ENCODE data around the gene CILP.

DNA sequence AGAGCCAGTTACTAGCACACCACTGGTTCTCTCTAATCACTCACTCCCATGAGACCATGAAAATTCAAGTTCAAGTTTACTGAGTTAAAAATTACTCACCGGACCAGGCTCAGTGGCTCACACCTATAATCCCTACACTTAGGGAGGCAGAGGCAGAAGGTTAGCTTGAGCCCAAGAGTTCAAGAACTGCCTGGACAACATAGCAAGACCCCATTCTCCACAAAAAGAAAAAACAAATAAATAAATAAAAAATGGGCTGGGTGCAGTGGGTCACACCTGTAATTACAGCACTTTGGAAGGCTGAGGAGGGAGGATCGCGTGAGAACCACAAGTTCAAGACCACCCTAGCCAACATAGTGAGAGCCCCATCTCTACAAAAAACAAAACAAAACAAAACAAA, 21.2 kb upstream of the CILP start:
- TF ChIP-seq, protein P1, sequence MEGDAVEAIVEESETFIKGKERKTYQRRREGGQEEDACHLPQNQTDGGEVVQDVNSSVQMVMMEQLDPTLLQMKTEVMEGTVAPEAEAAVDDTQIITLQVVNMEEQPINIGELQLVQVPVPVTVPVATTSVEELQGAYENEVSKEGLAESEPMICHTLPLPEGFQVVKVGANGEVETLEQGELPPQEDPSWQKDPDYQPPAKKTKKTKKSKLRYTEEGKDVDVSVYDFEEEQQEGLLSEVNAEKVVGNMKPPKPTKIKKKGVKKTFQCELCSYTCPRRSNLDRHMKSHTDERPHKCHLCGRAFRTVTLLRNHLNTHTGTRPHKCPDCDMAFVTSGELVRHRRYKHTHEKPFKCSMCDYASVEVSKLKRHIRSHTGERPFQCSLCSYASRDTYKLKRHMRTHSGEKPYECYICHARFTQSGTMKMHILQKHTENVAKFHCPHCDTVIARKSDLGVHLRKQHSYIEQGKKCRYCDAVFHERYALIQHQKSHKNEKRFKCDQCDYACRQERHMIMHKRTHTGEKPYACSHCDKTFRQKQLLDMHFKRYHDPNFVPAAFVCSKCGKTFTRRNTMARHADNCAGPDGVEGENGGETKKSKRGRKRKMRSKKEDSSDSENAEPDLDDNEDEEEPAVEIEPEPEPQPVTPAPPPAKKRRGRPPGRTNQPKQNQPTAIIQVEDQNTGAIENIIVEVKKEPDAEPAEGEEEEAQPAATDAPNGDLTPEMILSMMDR (IDR thresholded peaks at IDR 0.05), result no peak
- TF ChIP-seq POLR2A (IDR thresholded peaks at IDR 0.05), result no peak
